ENCODE measurements around the gene ZFAND3.

Gene ZFAND3

GRCh38 chr6:37798436-37799262, 20.9 kb upstream of the ZFAND3 start:
- no peak for DNase-seq

GRCh38 chr6:37799263-37799644, 20.3 kb upstream of the ZFAND3 start:
- DNase-seq: no peak

- no peak for DNase-seq
Observed at GRCh38 chr6:37800703-37801604, 18.6 kb upstream of the ZFAND3 start.

DNA sequence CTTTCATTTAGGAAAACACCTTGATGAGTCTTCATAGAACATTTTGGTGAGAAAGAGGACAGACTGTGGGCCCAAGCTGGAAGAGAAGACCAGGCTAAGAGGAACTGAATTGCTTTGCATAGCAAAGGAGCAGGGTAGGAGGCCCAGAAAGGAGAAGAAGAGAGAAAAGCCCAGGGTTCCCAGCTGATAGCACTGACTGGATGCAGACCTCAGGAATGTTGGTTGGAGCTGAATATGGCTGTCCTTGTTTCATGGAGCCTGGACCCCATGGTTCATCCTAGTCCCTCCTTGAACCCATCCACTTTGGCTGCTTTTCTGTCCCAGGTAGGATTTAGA, 18.0 kb upstream of the ZFAND3 start:
- no peak for DNase-seq

- no peak for DNase-seq
Observed at GRCh38 chr6:37802810-37803209, 16.7 kb upstream of the ZFAND3 start.

DNA sequence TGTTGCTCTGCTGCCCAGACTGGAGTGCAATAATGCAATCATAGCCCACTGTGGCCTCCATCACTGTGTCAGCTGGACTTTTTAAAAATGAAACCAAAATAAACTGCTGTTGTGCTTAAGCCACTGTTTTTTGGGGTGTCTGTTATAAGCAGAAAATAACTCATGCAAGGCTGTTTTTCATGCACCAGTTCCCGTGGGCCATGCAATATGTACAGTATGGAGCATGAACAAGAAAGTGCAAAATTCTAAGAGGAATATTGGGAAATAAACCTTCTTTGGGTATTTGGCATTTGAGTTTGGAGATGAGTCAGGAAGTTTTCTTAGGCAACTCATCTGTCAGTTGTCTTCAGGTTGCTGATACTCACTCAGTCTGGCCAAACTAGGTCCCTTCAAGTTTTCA, 14.9 kb upstream of the ZFAND3 start:
- DNase-seq: no peak

DNA sequence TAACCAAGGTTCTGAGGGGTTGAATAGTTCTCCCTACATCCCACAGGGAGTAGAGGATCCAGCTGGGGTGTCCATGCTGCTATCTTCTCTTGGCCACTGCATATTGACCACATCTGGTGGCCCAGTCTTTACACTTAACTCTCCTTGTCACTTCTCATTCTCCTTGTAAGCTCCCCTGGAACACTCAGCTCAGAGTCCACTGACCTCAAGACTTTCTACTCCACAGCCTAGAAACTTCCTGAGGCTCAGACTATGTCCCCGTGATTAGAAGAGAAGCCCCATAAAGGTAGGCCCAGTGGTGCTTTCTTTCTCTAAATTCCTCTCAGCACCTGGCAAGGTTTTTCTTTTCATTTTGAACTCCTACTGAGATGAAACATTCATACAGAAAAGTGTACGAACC, 13.3 kb upstream of the ZFAND3 start:
- DNase-seq: no peak

- no peak for DNase-seq
Observed at GRCh38 chr6:37807656-37808055, 11.9 kb upstream of the ZFAND3 start.

DNA sequence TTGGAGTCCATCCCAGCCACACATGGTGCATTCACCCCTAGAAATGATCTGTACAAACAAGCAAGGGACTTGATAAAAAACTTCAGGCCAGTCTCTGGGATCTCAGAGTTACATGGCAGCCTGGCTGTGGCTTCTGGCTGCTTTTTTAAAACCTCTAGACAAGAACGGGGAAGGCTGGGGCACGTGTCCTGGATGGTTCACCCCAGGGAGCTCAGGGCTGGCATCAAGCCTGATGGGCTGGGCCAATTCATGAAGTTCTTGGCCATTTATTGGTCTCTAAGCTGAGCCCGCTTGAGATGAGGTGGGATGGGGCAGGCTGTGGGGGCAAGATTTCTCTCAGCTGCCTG, 10.4 kb upstream of the ZFAND3 start:
- DNase-seq: no peak

GRCh38 chr6:37812841-37813240, 6.7 kb upstream of the ZFAND3 start:
- DNase-seq: no peak

DNA sequence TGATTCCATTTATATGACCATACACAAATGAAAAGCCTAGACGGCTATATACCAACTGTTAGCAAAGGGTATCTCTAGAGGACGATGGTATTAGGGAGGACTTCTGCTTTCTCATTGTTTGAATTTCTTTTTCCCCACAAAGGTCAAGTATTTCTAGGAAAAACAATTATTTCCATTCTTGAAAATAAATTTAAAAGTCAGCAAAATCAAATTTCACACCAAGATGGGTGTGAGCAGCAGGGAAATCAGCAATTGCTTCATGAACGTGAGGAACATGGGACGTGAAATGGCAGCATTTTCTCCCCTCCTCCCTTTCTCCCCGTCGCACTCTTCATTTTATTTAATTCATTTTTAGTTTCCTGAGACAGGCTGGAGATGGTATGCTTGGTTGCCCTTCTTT, 5.2 kb upstream of the ZFAND3 start:
- no peak for DNase-seq

- DNase-seq: no peak
Observed at GRCh38 chr6:37816599-37817375, 2.7 kb upstream of the ZFAND3 start.

- peak; percentile 89 to 96 for DNase-seq
Observed at GRCh38 chr6:37818536-37819176, 871 bp upstream of the ZFAND3 start.

DNA sequence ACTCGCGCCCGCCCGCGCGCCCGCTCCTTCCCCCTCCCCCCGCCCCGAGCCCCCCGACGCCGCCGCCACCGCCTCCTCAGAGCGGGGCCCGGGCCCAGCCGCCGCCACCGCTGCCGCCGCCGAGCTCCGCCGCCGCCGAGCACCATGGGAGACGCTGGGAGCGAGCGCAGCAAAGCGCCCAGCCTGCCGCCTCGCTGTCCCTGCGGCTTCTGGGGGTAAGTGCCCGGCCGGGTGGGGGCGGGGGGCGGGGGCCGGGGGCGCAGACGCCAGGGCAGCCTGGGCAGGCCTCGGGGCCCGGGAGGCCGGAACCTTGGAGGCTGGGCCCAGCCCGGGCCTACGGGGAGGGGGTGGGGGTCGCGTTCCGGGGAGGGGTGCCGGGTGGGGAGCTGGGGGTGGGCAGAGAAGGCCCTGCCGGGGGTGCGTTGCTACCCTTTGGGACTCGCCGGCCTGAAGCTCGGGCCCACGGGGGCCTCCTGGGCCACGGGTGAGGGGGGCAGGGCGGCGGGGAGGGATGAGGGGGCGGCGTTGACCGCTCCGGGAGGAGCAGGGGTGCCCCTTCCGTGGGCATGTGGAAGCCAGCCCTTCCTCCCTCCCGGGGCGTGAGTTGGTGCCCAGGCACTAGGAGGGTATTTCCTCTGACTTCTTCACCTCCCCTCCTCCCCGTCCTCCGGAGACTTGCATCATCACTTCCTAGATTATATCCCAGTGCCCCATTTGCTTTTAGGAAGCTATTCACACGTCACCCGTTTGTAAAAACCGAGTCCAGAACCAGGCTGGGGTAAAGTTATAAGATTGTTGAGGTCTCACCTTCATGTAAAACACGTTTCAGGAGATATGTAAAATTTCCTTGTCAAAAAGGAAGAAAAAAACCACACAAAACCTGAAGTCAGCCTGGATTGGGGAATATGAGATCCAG, 533 bp downstream of the ZFAND3 start:
- DNase-seq: peak; percentile 39 to 44

GRCh38 chr6:37820718-37821079, 1.2 kb downstream of the ZFAND3 start:
- no peak for DNase-seq

GRCh38 chr6:37821446-37821845, 1.9 kb downstream of the ZFAND3 start:
- no peak for DNase-seq

GRCh38 chr6:37822851-37823682, 3.5 kb downstream of the ZFAND3 start:
- peak in 1 of 2 experiments; percentile 14 for DNase-seq

GRCh38 chr6:37824170-37824569, 4.6 kb downstream of the ZFAND3 start:
- DNase-seq: no peak

- no peak for DNase-seq
Observed at GRCh38 chr6:37826188-37826587, 6.7 kb downstream of the ZFAND3 start.

DNA sequence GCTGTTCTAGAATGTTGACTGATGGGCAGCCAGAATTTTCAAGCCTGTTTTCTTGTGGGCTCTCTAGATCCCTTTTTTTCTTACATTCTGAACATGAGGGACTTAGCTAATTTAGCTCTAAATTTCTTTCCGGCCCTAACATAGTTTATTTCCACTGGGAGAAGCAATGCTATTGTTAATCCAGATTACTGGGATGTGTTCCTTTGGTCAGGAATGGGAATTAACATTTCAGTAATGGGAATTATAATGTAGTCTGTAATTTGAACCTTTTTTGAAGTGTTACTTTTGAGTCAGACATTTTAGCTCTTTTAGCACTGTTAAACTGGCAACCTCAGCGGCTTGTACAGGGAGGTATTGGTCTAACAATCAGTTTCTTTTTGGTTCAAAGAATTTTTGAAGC, 7.5 kb downstream of the ZFAND3 start:
- no peak for DNase-seq
